Bronchial epithelial cell (primary cell): ENCODE results near the gene PEX6. TPM values are rescaled to one million over a fixed set of nuclear protein-coding genes. Genes with fewer than 3 reads are reported as not detected.

ENCODE experiments used
- DNase-seq: peaks from one replicate; pipeline ENCODE4 v3.0.0-alpha.2; 2010; ENCODE audit warnings: low read depth
- FAIRE-seq: peaks from 2 replicates; lab custom pipeline; 2011; peaks lifted over from hg19 to GRCh38; lab: Jason Lieb, UNC
- H3K27me3 ChIP-seq: 2 replicates; pipeline ENCODE4 v1.5.1; 2011; ENCODE audit warnings: low read length; ENCODE audit not compliant: control insufficient read depth, insufficient read depth
- H3K36me3 ChIP-seq: 2 replicates; pipeline ENCODE4 v1.5.1; 2011; ENCODE audit warnings: low read length; ENCODE audit not compliant: control insufficient read depth, insufficient read depth
- H3K4me3 ChIP-seq: 2 replicates; pipeline ENCODE4 v1.5.1; 2011; ENCODE audit warnings: mild to moderate bottlenecking, low read depth, low read length, control low read depth
- total RNA-seq: library from RNA; depleted of rRNA; stranded (reverse); fragments of >200 nt; gene quantifications from 2 replicates; pipeline ENCODE4 v1.2.1, GENCODE V29; 2014
- TF ChIP-seq, protein P1 (sequence below): IDR thresholded peaks from 2 replicates; pipeline ENCODE4 v1.5.1; 2011; ENCODE audit warnings: mild to moderate bottlenecking, moderate library complexity, low read length, control low read depth, inconsistent platforms; ENCODE audit not compliant: insufficient read depth, severe bottlenecking

PEX6 gene
- total RNA-seq, 1 donor from 2014 or later: 25.0 TPM

- peaks cover 19% of the 10 kb centered on the region for H3K36me3 ChIP-seq
- H3K27me3 ChIP-seq: no peaks in the 10 kb centered on the region
- DNase-seq (no peak), FAIRE-seq (no peak)
- no peak overlapping the region for H3K4me3 ChIP-seq
- TF ChIP-seq, protein P1, sequence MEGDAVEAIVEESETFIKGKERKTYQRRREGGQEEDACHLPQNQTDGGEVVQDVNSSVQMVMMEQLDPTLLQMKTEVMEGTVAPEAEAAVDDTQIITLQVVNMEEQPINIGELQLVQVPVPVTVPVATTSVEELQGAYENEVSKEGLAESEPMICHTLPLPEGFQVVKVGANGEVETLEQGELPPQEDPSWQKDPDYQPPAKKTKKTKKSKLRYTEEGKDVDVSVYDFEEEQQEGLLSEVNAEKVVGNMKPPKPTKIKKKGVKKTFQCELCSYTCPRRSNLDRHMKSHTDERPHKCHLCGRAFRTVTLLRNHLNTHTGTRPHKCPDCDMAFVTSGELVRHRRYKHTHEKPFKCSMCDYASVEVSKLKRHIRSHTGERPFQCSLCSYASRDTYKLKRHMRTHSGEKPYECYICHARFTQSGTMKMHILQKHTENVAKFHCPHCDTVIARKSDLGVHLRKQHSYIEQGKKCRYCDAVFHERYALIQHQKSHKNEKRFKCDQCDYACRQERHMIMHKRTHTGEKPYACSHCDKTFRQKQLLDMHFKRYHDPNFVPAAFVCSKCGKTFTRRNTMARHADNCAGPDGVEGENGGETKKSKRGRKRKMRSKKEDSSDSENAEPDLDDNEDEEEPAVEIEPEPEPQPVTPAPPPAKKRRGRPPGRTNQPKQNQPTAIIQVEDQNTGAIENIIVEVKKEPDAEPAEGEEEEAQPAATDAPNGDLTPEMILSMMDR: no peak
Measured at GRCh38 chr6:42939810-42940167, 39.2 kb downstream of the PEX6 start.

GRCh38 chr6:42938987-42939809, 39.8 kb downstream of the PEX6 start:
- H3K4me3 ChIP-seq: no peak overlapping the region
- TF ChIP-seq, protein P1: no peak
- no peaks in the 10 kb centered on the region for H3K27me3 ChIP-seq
- H3K36me3 ChIP-seq: peaks cover 23% of the 10 kb centered on the region
- DNase-seq: no peak
- no peak for FAIRE-seq

DNA sequence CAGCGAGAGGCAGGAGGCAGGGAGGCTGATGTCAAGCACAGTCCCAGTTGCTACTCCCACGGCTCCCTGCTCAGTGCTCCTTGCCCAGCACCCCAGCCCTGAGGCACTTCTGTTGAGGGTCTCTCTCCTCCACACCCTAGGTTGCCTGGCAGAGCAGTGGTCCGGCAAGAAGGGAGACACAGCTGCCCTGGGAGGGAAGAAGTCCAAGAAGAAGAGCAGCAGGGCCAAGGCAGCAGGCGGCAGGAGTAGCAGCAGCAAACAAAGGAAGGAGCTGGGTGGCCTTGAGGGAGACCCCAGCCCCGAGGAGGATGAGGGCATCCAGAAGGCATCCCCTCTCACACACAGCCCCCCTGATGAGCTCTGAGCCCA, 40.6 kb downstream of the PEX6 start:
- no peaks in the 10 kb centered on the region for H3K27me3 ChIP-seq
- FAIRE-seq: no peak
- TF ChIP-seq, protein P1: no peak
- DNase-seq: no peak
- peaks cover 24% of the 10 kb centered on the region for H3K36me3 ChIP-seq
- H3K4me3 ChIP-seq: no peak overlapping the region

DNA sequence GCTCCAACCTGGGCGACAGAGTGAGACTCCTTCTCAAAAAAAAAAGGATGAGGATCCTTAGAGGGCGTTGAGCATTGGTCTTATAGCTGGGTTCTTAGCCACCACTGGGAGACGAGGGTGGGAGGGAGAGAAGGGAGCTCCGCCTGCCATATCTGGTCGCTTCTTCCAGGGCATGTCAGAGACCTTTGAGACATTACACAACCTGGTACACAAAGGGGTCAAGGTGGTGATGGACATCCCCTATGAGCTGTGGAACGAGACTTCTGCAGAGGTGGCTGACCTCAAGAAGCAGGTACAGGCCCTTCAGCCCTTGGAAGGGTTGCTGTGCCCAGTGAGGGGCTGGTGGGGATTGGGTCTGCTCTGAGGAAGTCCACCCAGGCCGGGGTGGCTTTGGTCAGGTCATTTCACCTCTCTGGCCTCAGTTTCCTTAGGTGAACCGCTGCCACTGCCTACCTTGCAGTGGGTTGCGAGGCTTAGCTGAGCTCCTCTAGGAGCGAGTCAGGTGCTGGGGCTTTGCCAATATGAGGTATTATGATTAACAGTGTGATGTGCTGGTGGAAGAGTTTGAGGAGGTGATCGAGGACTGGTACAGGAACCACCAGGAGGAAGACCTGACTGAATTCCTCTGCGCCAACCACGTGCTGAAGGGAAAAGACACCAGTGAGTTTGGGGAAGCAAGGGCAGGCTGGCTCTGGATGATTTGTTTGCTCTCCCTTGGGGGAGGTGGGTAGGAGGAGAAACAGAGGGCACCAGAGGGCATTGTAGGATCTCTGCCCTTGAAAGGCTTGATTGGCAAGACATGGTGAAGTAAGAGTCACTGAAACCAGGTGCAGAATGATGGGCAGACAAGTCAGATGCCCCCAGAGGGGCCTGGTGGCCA, 41.2 kb downstream of the PEX6 start:
- Histone ChIP-seq H3K36me3 (peaks cover 24% of the 10 kb centered on the region), H3K27me3 (no peaks in the 10 kb centered on the region), H3K4me3 (no peak overlapping the region)
- DNase-seq (peak; percentile 47), FAIRE-seq (no peak)
- TF ChIP-seq, protein P1: no peak

GRCh38 chr6:42936398-42936797, 42.6 kb downstream of the PEX6 start:
- H3K4me3 ChIP-seq: no peak overlapping the region
- FAIRE-seq (no peak), DNase-seq (no peak)
- TF ChIP-seq, protein P1: no peak
- no peaks in the 10 kb centered on the region for H3K27me3 ChIP-seq
- H3K36me3 ChIP-seq: peaks cover 24% of the 10 kb centered on the region
